ENCODE results near the gene DISC1.

Gene DISC1

GRCh38 chr1:231829332-231829731, 202.7 kb downstream of the DISC1 start:
- H3K4me1 ChIP-seq (ENCODE audit: insufficient read depth, low read length, severe bottlenecking): no peaks in the 10 kb centered on the region
- no peak overlapping the region for H3K27ac ChIP-seq (ENCODE audit: low read depth, low read length, poor library complexity, severe bottlenecking)
- no peak for TF ChIP-seq EZH2 (IDR thresholded peaks at IDR 0.05; ENCODE audit: borderline replicate concordance, low read length)
- TF ChIP-seq CTCF (IDR thresholded peaks at IDR 0.05; ENCODE audit: low read length): no peak
- H3K27me3 ChIP-seq (ENCODE audit: insufficient read depth, low read length): no peaks in the 10 kb centered on the region
- H3K79me2 ChIP-seq (ENCODE audit: insufficient read depth, low read length): no peaks in the 10 kb centered on the region
- no peaks in the 10 kb centered on the region for H4K20me1 ChIP-seq (ENCODE audit: insufficient read depth, low read length)
- no peak overlapping the region for H3K4me2 ChIP-seq (ENCODE audit: low read length)
- no peaks in the 10 kb centered on the region for H3K36me3 ChIP-seq (ENCODE audit: insufficient read depth, low read length)
- H2AFZ ChIP-seq (ENCODE audit: low read length): no peak overlapping the region
- no peaks in the 10 kb centered on the region for H3F3A ChIP-seq (ENCODE audit: insufficient read depth, low read length)
- no peaks in the 10 kb centered on the region for H3K9me3 ChIP-seq (ENCODE audit: low read length)
- no peak overlapping the region for H3K4me3 ChIP-seq (ENCODE audit: low read depth, low read length, poor library complexity, severe bottlenecking)
- H3K9ac ChIP-seq (ENCODE audit: low read length): no peak overlapping the region
- H3K9me2 ChIP-seq (ENCODE audit: low read depth, low read length): no peaks in the 10 kb centered on the region

- H3K36me3 ChIP-seq (ENCODE audit: insufficient read depth, low read length): no peaks in the 10 kb centered on the region
- H4K20me1 ChIP-seq (ENCODE audit: insufficient read depth, low read length): no peaks in the 10 kb centered on the region
- no peak overlapping the region for H3K27ac ChIP-seq (ENCODE audit: low read depth, low read length, poor library complexity, severe bottlenecking)
- no peak overlapping the region for H3K9ac ChIP-seq (ENCODE audit: low read length)
- H3F3A ChIP-seq (ENCODE audit: insufficient read depth, low read length): no peaks in the 10 kb centered on the region
- H3K9me2 ChIP-seq (ENCODE audit: low read depth, low read length): no peaks in the 10 kb centered on the region
- H3K79me2 ChIP-seq (ENCODE audit: insufficient read depth, low read length): no peaks in the 10 kb centered on the region
- H2AFZ ChIP-seq (ENCODE audit: low read length): no peak overlapping the region
- no peaks in the 10 kb centered on the region for H3K4me1 ChIP-seq (ENCODE audit: insufficient read depth, low read length, severe bottlenecking)
- no peak overlapping the region for H3K4me2 ChIP-seq (ENCODE audit: low read length)
- H3K4me3 ChIP-seq (ENCODE audit: low read depth, low read length, poor library complexity, severe bottlenecking): no peak overlapping the region
- no peaks in the 10 kb centered on the region for H3K27me3 ChIP-seq (ENCODE audit: insufficient read depth, low read length)
- H3K9me3 ChIP-seq (ENCODE audit: low read length): no peaks in the 10 kb centered on the region
- TF ChIP-seq CTCF (IDR thresholded peaks at IDR 0.05; ENCODE audit: low read length) (no peak), EZH2 (IDR thresholded peaks at IDR 0.05; ENCODE audit: borderline replicate concordance, low read length) (no peak)
Observed at GRCh38 chr1:231836227-231836893, 209.8 kb downstream of the DISC1 start.

GRCh38 chr1:231838521-231838920, 211.9 kb downstream of the DISC1 start:
- no peak overlapping the region for H3K4me2 ChIP-seq (ENCODE audit: low read length)
- no peaks in the 10 kb centered on the region for H3K9me2 ChIP-seq (ENCODE audit: low read depth, low read length)
- no peak overlapping the region for H3K4me3 ChIP-seq (ENCODE audit: low read depth, low read length, poor library complexity, severe bottlenecking)
- no peak for TF ChIP-seq EZH2 (IDR thresholded peaks at IDR 0.05; ENCODE audit: borderline replicate concordance, low read length)
- TF ChIP-seq CTCF (IDR thresholded peaks at IDR 0.05; ENCODE audit: low read length): no peak
- H3F3A ChIP-seq (ENCODE audit: insufficient read depth, low read length): no peaks in the 10 kb centered on the region
- H2AFZ ChIP-seq (ENCODE audit: low read length): no peak overlapping the region
- H3K4me1 ChIP-seq (ENCODE audit: insufficient read depth, low read length, severe bottlenecking): no peaks in the 10 kb centered on the region
- H4K20me1 ChIP-seq (ENCODE audit: insufficient read depth, low read length): no peaks in the 10 kb centered on the region
- H3K79me2 ChIP-seq (ENCODE audit: insufficient read depth, low read length): no peaks in the 10 kb centered on the region
- H3K9me3 ChIP-seq (ENCODE audit: low read length): no peaks in the 10 kb centered on the region
- no peak overlapping the region for H3K9ac ChIP-seq (ENCODE audit: low read length)
- no peaks in the 10 kb centered on the region for H3K36me3 ChIP-seq (ENCODE audit: insufficient read depth, low read length)
- no peaks in the 10 kb centered on the region for H3K27me3 ChIP-seq (ENCODE audit: insufficient read depth, low read length)
- H3K27ac ChIP-seq (ENCODE audit: low read depth, low read length, poor library complexity, severe bottlenecking): no peak overlapping the region

Measured in OCI-LY1 (cell line).